GM18909 (cell line): ENCODE results near the gene ANKRD6.

Source experiments
- ATAC-seq: cut with Tn5 transposase; IDR thresholded peaks from one replicate; pipeline ENCODE4 v1.9.1; 2021; ENCODE audit warnings: mild to moderate bottlenecking; ENCODE audit not compliant: unreplicated experiment, poor library complexity

Gene ANKRD6

GRCh38 chr6:89412071-89413005 lies 20.6 kb upstream of the ANKRD6 start, which contains the start of gene RRAGD:
Gene RRAGD (minus strand): TSS chr6:89412273. CDS start chr6:89411993, 280 bp downstream.
- ATAC-seq, result peak; percentile 80

GRCh38 chr6:89413006-89413400 lies 19.9 kb upstream of the ANKRD6 start:
- no peak for ATAC-seq

- ATAC-seq, result no peak
These were observed 18.7 kb upstream of the ANKRD6 start for GRCh38 chr6:89414215-89414614.

GRCh38 chr6:89415185-89415584 lies 17.8 kb upstream of the ANKRD6 start:
- no peak for ATAC-seq

- no peak for ATAC-seq
These were observed 16.2 kb upstream of the ANKRD6 start for GRCh38 chr6:89416796-89417195.

GRCh38 chr6:89430201-89430962 lies 2.6 kb upstream of the ANKRD6 start:
- ATAC-seq, result no peak

- ATAC-seq, result peak; percentile 53
These were observed 549 bp downstream of the ANKRD6 start for GRCh38 chr6:89433252-89434149.

- ATAC-seq, result no peak
These were observed 1.2 kb downstream of the ANKRD6 start for GRCh38 chr6:89434150-89434499.

GRCh38 chr6:89434954-89435353 lies 2.0 kb downstream of the ANKRD6 start:
- no peak for ATAC-seq

- ATAC-seq, result no peak
These were observed 3.3 kb downstream of the ANKRD6 start for GRCh38 chr6:89436226-89436625.

- ATAC-seq, result no peak
These were observed 5.3 kb downstream of the ANKRD6 start for GRCh38 chr6:89438248-89438647.

GRCh38 chr6:89439014-89439413 lies 6.1 kb downstream of the ANKRD6 start:
- no peak for ATAC-seq

- no peak for ATAC-seq
These were observed 7.2 kb downstream of the ANKRD6 start for GRCh38 chr6:89440200-89440599.

GRCh38 chr6:89443658-89444057 lies 10.7 kb downstream of the ANKRD6 start:
- ATAC-seq, result no peak

- no peak for ATAC-seq
These were observed 16.2 kb downstream of the ANKRD6 start for GRCh38 chr6:89449193-89449592.

GRCh38 chr6:89452281-89452680 lies 19.3 kb downstream of the ANKRD6 start:
- no peak for ATAC-seq

- ATAC-seq, result no peak
These were observed 21.3 kb downstream of the ANKRD6 start for GRCh38 chr6:89454300-89454699.

- ATAC-seq, result no peak
These were observed 25.8 kb downstream of the ANKRD6 start for GRCh38 chr6:89458704-89459103.

- no peak for ATAC-seq
These were observed 26.5 kb downstream of the ANKRD6 start for GRCh38 chr6:89459501-89459900.

GRCh38 chr6:89460713-89461112 lies 27.8 kb downstream of the ANKRD6 start:
- no peak for ATAC-seq
